Right lobe of liver (tissue), 4 donors: ENCODE data around the gene LSM14A.

Experiments used
- POLR2A ChIP-seq: fragments of 450-650 bp; IDR thresholded peaks from one replicate; pipeline ENCODE4 v1.6.1; 2017; ENCODE audit warnings: antibody characterized with exemption, mild to moderate bottlenecking
- TF ChIP-seq, protein P1 (sequence below), 4 donors: fragments of 200-600 bp in 3 of 4; fragments of 450-650 bp in 1 of 4; IDR thresholded peaks; one replicate each; pipeline versions ENCODE4 v1.5.1 to v1.8.0; 2016 to 2022; ENCODE audit warnings: antibody characterized with exemption in 4 of 4, mild to moderate bottlenecking in 2 of 4
- donor health status: DM: no; HTN: no; CAD: no.
- donor health status: DM: no; HTN: no; CAD: no.
- donor health status: DM: no; HTN: yes; CAD: no.

DNA sequence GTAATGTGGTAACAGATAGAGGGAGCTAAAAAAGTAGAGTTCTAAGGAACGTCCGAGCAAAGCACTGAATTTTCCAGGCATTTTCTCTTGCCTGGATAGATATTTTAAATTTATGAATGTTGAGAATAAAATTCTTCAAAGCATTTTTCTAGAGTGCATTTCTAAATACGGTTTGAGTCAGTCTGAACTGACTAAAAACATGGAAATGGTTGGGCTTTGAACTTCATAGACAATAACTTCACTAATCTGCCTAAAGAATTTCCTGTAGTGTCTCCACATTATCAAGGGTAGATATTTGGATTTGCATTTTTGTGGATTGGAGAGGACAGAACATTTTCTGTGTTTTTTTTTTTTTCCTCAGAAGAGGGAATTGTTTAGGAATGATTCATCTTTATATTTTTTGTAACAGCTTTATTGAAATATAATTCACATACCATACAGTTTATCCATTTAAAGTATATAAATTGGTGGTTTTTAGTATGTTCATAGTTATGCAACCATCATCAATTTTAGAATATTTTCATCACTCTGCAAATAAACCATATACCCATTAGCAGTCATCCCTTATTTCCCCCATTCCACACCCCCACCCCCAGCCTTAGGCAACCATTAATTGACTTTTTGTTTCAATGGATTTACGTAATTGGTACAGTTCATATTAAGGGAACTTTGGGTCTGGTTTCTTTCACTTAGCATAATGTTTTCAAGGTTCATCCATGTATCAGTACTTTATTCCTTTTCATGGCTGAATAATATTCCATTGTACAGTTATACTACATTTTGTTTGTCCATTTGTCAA, 102.7 kb downstream of the LSM14A start:
- TF ChIP-seq, protein P1, sequence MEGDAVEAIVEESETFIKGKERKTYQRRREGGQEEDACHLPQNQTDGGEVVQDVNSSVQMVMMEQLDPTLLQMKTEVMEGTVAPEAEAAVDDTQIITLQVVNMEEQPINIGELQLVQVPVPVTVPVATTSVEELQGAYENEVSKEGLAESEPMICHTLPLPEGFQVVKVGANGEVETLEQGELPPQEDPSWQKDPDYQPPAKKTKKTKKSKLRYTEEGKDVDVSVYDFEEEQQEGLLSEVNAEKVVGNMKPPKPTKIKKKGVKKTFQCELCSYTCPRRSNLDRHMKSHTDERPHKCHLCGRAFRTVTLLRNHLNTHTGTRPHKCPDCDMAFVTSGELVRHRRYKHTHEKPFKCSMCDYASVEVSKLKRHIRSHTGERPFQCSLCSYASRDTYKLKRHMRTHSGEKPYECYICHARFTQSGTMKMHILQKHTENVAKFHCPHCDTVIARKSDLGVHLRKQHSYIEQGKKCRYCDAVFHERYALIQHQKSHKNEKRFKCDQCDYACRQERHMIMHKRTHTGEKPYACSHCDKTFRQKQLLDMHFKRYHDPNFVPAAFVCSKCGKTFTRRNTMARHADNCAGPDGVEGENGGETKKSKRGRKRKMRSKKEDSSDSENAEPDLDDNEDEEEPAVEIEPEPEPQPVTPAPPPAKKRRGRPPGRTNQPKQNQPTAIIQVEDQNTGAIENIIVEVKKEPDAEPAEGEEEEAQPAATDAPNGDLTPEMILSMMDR (IDR thresholded peaks at IDR 0.05) = no peak
- no peak for TF ChIP-seq POLR2A
